Measurements from ENCODE around the gene MINK1. TPM values are rescaled to one million over a fixed set of nuclear protein-coding genes. Genes with fewer than 3 reads are reported as not detected.

MINK1 gene
- total and polyA plus RNA-seq, 10 of the 15 experiments (the other 5 are each of a cell fraction or from before 2014, with no cell fraction given): 0.08 to 55.6 (median 15.0) TPM

GRCh38 chr17:4893721-4894560 lies 60.8 kb downstream of the MINK1 start:
- H3K27ac ChIP-seq (ENCODE audit: control insufficient read depth, insufficient read depth): no peak overlapping the region
- H2AFZ ChIP-seq (ENCODE audit: control insufficient read depth, low read depth, low read length): no peak overlapping the region
- no peaks in the 10 kb centered on the region for H3K27me3 ChIP-seq (replicated peaks in 1 of 2; ENCODE audit: control insufficient read depth in 2 of 2, insufficient read depth in 2 of 2, low read length in 1 of 2)
- H3K9me3 ChIP-seq (replicated peaks; ENCODE audit: control insufficient read depth, insufficient read depth, low read length): no peaks in the 10 kb centered on the region
- H4K20me1 ChIP-seq (ENCODE audit: control insufficient read depth, insufficient read depth): peaks cover 2% of the 10 kb centered on the region; the same call in 1 of the 2 replicates
- DNase-seq (ENCODE audit: low read depth, low spot score): no peak
- no peaks in the 10 kb centered on the region for H3K4me1 ChIP-seq (ENCODE audit: control insufficient read depth, insufficient read depth, low read length)
- peaks cover 6 to 25% of the 10 kb centered on the region in 2 experiments; a peak in 3 of 4 replicates for H3K36me3 ChIP-seq (ENCODE audit: control insufficient read depth in 2 of 2, insufficient read depth in 2 of 2, low read length in 1 of 2)
- ChIA-PET RAD21 (ENCODE audit: unreplicated experiment) (no interaction called here), SMC1A (ENCODE audit: uncharacterized antibody, unreplicated experiment) (no interaction called here), POLR2A (no interaction called here), CTCF (no interaction called here)
- ATAC-seq: no peak
- in situ Hi-C loops (cut with MboI) (no loop called here), intact Hi-C loops (cut with micrococcal nuclease; ENCODE audit: unreplicated experiment) (no loop called here)
- FAIRE-seq: no peak
- H3K4me2 ChIP-seq (ENCODE audit: control insufficient read depth, insufficient read depth): no peak overlapping the region
- no TSS peak for BruUV-seq (replicated peaks)
- H3K79me2 ChIP-seq (ENCODE audit: control insufficient read depth, insufficient read depth, low read length): no peaks in the 10 kb centered on the region
- no peak overlapping the region for H3K9ac ChIP-seq (ENCODE audit: control insufficient read depth, insufficient read depth, low read length)
- no peak overlapping the region for H3K4me3 ChIP-seq
- 85% methylated on average over 31 of the region's 31 CpGs for WGBS (ENCODE audit: insufficient coverage, insufficient replicate concordance, low lambda C conversion rate, missing lambda C conversion rate)
- TF ChIP-seq MEF2A (IDR thresholded peaks at IDR 0.05; ENCODE audit: insufficient read depth, low read depth, low read length): no peak
- no peak for TF ChIP-seq EGR1 (IDR thresholded peaks at IDR 0.05; ENCODE audit: borderline replicate concordance in 1 of 2, low read depth in 2 of 2, low read length in 2 of 2)
- no peak for TF ChIP-seq IRF5 (IDR thresholded peaks at IDR 0.05; ENCODE audit: borderline replicate concordance)
- no peak for TF ChIP-seq ZNF217 (IDR thresholded peaks at IDR 0.05)
- TF ChIP-seq WRNIP1 (IDR thresholded peaks at IDR 0.05; ENCODE audit: borderline replicate concordance, low read depth, low read length): no peak
- no peak for TF ChIP-seq SIN3A (IDR thresholded peaks at IDR 0.05; ENCODE audit: low read depth, low read length)
